Trophoblast cell (in vitro differentiated cells and primary cell): ENCODE results near the gene GLIS1.

Source experiments
- DNase-seq, 2 donors: peaks; one replicate each; pipeline ENCODE4 v3.0.0-alpha.2; 2016
- H2AFZ ChIP-seq: 2 replicates; pipeline ENCODE4 v1.6.1; 2013; ENCODE audit warnings: low read length, moderate library complexity, mild to moderate bottlenecking; ENCODE audit not compliant: insufficient read depth, poor library complexity
- H2AK5ac ChIP-seq: 2 replicates; pipeline ENCODE4 v1.6.1; 2013; ENCODE audit warnings: mild to moderate bottlenecking, low read length
- H2BK120ac ChIP-seq: 2 replicates; pipeline ENCODE4 v1.6.1; 2013; ENCODE audit warnings: low read length, mild to moderate bottlenecking, moderate library complexity; ENCODE audit not compliant: insufficient read depth, poor library complexity
- H2BK12ac ChIP-seq: 2 replicates; pipeline ENCODE4 v1.6.1; 2013; ENCODE audit warnings: mild to moderate bottlenecking, low read length, moderate library complexity
- H2BK5ac ChIP-seq: 2 replicates; pipeline ENCODE4 v1.6.1; 2013; ENCODE audit warnings: low read length, low read depth, moderate library complexity, mild to moderate bottlenecking; ENCODE audit not compliant: poor library complexity
- H3K14ac ChIP-seq: 2 replicates; pipeline ENCODE4 v1.6.1; 2013; ENCODE audit warnings: mild to moderate bottlenecking, low read length
- H3K18ac ChIP-seq: 2 replicates; pipeline ENCODE4 v1.6.1; 2013; ENCODE audit warnings: mild to moderate bottlenecking, low read length
- H3K23ac ChIP-seq: 2 replicates; pipeline ENCODE4 v1.6.1; 2013; ENCODE audit warnings: low read length
- H3K27ac ChIP-seq: 2 replicates; pipeline ENCODE4 v1.5.1; 2013; ENCODE audit warnings: low read depth, mild to moderate bottlenecking, inconsistent platforms, low read length, moderate library complexity
- H3K27me3 ChIP-seq: 2 replicates; pipeline ENCODE4 v1.6.1; 2013; ENCODE audit warnings: inconsistent platforms, mild to moderate bottlenecking, low read length, moderate library complexity; ENCODE audit not compliant: insufficient read depth
- H3K36me3 ChIP-seq, 2 experiments: 1 replicate in 1 of 2; 2 replicates in 1 of 2; pipeline ENCODE4 v1.6.1; 2013; ENCODE audit warnings: low read length in 2 of 2, mild to moderate bottlenecking in 2 of 2, moderate library complexity in 1 of 2; ENCODE audit not compliant: insufficient read depth in 2 of 2, control insufficient read depth in 1 of 2
- H3K4ac ChIP-seq: 2 replicates; pipeline ENCODE4 v1.6.1; 2013; ENCODE audit warnings: low read depth, mild to moderate bottlenecking, low read length, moderate library complexity
- H3K4me1 ChIP-seq, 2 experiments: 1 replicate in 1 of 2; 2 replicates in 1 of 2; pipeline ENCODE4 v1.6.1; 2013; ENCODE audit warnings: low read length in 2 of 2, mild to moderate bottlenecking in 2 of 2, moderate library complexity in 1 of 2; ENCODE audit not compliant: insufficient read depth in 2 of 2, control insufficient read depth in 1 of 2
- H3K4me2 ChIP-seq: 2 replicates; pipeline ENCODE4 v1.6.1; 2013; ENCODE audit warnings: inconsistent platforms, mild to moderate bottlenecking, low read length, moderate library complexity
- H3K4me3 ChIP-seq: 2 replicates; pipeline ENCODE4 v1.5.1; 2013; ENCODE audit warnings: mild to moderate bottlenecking, low read depth, low read length, inconsistent platforms
- H3K79me1 ChIP-seq: one replicate; pipeline ENCODE4 v1.6.1; 2013; ENCODE audit warnings: low read length
- H3K79me2 ChIP-seq: 2 replicates; pipeline ENCODE4 v1.6.1; 2013; ENCODE audit warnings: low read length, mild to moderate bottlenecking; ENCODE audit not compliant: control insufficient read depth, insufficient read depth, poor library complexity
- H3K9ac ChIP-seq: 2 replicates; pipeline ENCODE4 v1.6.1; 2013; ENCODE audit warnings: mild to moderate bottlenecking, low read length
- H3K9me3 ChIP-seq: 2 replicates; pipeline ENCODE4 v1.6.1; 2013; ENCODE audit warnings: low read depth, mild to moderate bottlenecking, control low read depth, inconsistent platforms, low read length; ENCODE audit not compliant: insufficient read depth
- H4K12ac ChIP-seq: 2 replicates; pipeline ENCODE4 v1.6.1; 2013; ENCODE audit warnings: low read depth, mild to moderate bottlenecking, low read length, moderate library complexity
- H4K8ac ChIP-seq: 2 replicates; pipeline ENCODE4 v1.6.1; 2013; ENCODE audit warnings: low read depth, mild to moderate bottlenecking, low read length, moderate library complexity
- H4K91ac ChIP-seq: one replicate; pipeline ENCODE4 v1.6.1; 2013; ENCODE audit warnings: low read depth, mild to moderate bottlenecking, low read length, moderate library complexity
- WGBS: extraction: QIAGEN DNeasy Blood & Tissue Kit; methylation state at CpG from one replicate; pipeline ENCODE4 v1.1.7; 2013; ENCODE audit warnings: missing lambda C conversion rate; ENCODE audit not compliant: insufficient read length, insufficient coverage; ENCODE audit errors: extremely low coverage; 5-methylcytosine and 5-hydroxymethylcytosine counted together

GLIS1 gene

GRCh38 chr1:53572815-53573173 lies 166.2 kb downstream of the GLIS1 start:
- Histone ChIP-seq H2AFZ (no peak overlapping the region), H4K8ac (no peak overlapping the region), H3K79me2 (no peaks in the 10 kb centered on the region), H3K36me3 (no peaks in the 10 kb centered on the region), H3K4me3 (no peak overlapping the region), H3K79me1 (no peaks in the 10 kb centered on the region), H2AK5ac (no peak overlapping the region), H2BK5ac (no peak overlapping the region), H3K4ac (no peak overlapping the region), H3K4me1 (peaks cover 0 to 6% of the 10 kb centered on the region in 2 experiments), H3K27ac (no peak overlapping the region), H2BK120ac (no peak overlapping the region), H3K14ac (no peak overlapping the region), H4K91ac (no peak overlapping the region), H4K12ac (no peak overlapping the region), H3K27me3 (no peaks in the 10 kb centered on the region), H3K18ac (no peak overlapping the region), H3K9ac (no peak overlapping the region), H3K9me3 (no peaks in the 10 kb centered on the region), H2BK12ac (no peak overlapping the region), H3K23ac (no peak overlapping the region), H3K4me2 (no peak overlapping the region)
- DNase-seq: peak in 1 of 2 donors; percentile 29
- WGBS: no CpG with 5 or more reads among the region's 3 CpGs

GRCh38 chr1:53572065-53572814 lies 166.7 kb downstream of the GLIS1 start:
- Histone ChIP-seq H2BK120ac (no peak overlapping the region), H3K18ac (no peak overlapping the region), H4K91ac (no peak overlapping the region)

DNA sequence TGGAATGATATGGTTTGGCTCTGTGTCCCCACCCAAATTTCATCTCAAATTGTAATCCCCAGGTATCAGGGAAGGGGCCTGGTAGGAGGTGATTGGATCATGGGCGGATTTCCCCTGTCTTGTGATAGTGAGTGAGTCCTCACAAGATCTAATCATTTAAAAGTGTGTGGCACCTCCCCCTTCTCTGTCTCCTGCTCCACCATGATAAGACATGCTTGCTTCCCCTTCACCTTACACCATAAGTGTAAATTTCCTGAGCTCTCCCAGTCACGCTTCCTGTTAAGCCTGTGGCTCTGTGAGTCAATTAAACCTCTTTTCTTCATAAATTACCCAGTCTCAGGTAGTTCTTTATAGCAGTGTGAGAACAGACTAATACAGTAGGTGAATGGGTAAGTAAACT lies 170.4 kb downstream of the GLIS1 start:
- H3K4me1 ChIP-seq: peaks cover 0 to 6% of the 10 kb centered on the region in 2 experiments
- no peak overlapping the region for H3K27ac ChIP-seq
- no peak overlapping the region for H2BK12ac ChIP-seq
- no peak overlapping the region for H2AK5ac ChIP-seq
- H3K36me3 ChIP-seq: no peaks in the 10 kb centered on the region
- no peak overlapping the region for H4K8ac ChIP-seq
- H3K4me2 ChIP-seq: no peak overlapping the region
- WGBS: no CpG with 5 or more reads among the region's 2 CpGs
- no peaks in the 10 kb centered on the region for H3K79me1 ChIP-seq
- H3K27me3 ChIP-seq: no peaks in the 10 kb centered on the region
- H2BK120ac ChIP-seq: no peak overlapping the region
- H2AFZ ChIP-seq: no peak overlapping the region
- DNase-seq: no peak
- H3K23ac ChIP-seq: no peak overlapping the region
- no peak overlapping the region for H4K12ac ChIP-seq
- H3K14ac ChIP-seq: no peak overlapping the region
- no peak overlapping the region for H3K4ac ChIP-seq
- no peaks in the 10 kb centered on the region for H3K9me3 ChIP-seq
- no peak overlapping the region for H3K9ac ChIP-seq
- no peak overlapping the region for H4K91ac ChIP-seq
- no peak overlapping the region for H2BK5ac ChIP-seq
- H3K18ac ChIP-seq: no peak overlapping the region
- H3K4me3 ChIP-seq: no peak overlapping the region
- no peaks in the 10 kb centered on the region for H3K79me2 ChIP-seq

More at GRCh38 chr1:53572065-53572814, 166.7 kb downstream of the GLIS1 start:
- WGBS: no CpG with 5 or more reads among the region's 4 CpGs
- no peaks in the 10 kb centered on the region for H3K79me1 ChIP-seq
- H2AFZ ChIP-seq: no peak overlapping the region
- no peak overlapping the region for H3K14ac ChIP-seq
- H3K4me3 ChIP-seq: no peak overlapping the region
- H3K23ac ChIP-seq: no peak overlapping the region
- no peaks in the 10 kb centered on the region for H3K27me3 ChIP-seq
- H2AK5ac ChIP-seq: no peak overlapping the region
- H4K8ac ChIP-seq: no peak overlapping the region
- H2BK12ac ChIP-seq: no peak overlapping the region
- H2BK5ac ChIP-seq: no peak overlapping the region
- H3K4me2 ChIP-seq: no peak overlapping the region
- no peaks in the 10 kb centered on the region for H3K36me3 ChIP-seq
- DNase-seq: no peak
- no peak overlapping the region for H4K12ac ChIP-seq
- H3K4me1 ChIP-seq: peaks cover 0 to 6% of the 10 kb centered on the region in 2 experiments
- no peaks in the 10 kb centered on the region for H3K79me2 ChIP-seq
- H3K27ac ChIP-seq: no peak overlapping the region
- H3K9me3 ChIP-seq: no peaks in the 10 kb centered on the region
- no peak overlapping the region for H3K9ac ChIP-seq
- H3K4ac ChIP-seq: no peak overlapping the region

- no peaks in the 10 kb centered on the region for H3K79me2 ChIP-seq
- WGBS: no CpG with 5 or more reads among the region's 3 CpGs
- DNase-seq: no peak
- no peak overlapping the region for H3K4me2 ChIP-seq
- H3K36me3 ChIP-seq: no peaks in the 10 kb centered on the region
- H2AFZ ChIP-seq: no peak overlapping the region
- H2BK120ac ChIP-seq: no peak overlapping the region
- H3K27ac ChIP-seq: no peak overlapping the region
- H3K4me1 ChIP-seq: peaks cover 0 to 6% of the 10 kb centered on the region in 2 experiments
- H3K27me3 ChIP-seq: no peaks in the 10 kb centered on the region
- H4K8ac ChIP-seq: no peak overlapping the region
- no peak overlapping the region for H4K12ac ChIP-seq
- H3K18ac ChIP-seq: no peak overlapping the region
- H3K79me1 ChIP-seq: no peaks in the 10 kb centered on the region
- no peak overlapping the region for H2BK5ac ChIP-seq
- H2BK12ac ChIP-seq: no peak overlapping the region
- no peak overlapping the region for H2AK5ac ChIP-seq
- no peak overlapping the region for H3K23ac ChIP-seq
- no peak overlapping the region for H3K4ac ChIP-seq
- H4K91ac ChIP-seq: no peak overlapping the region
- no peaks in the 10 kb centered on the region for H3K9me3 ChIP-seq
- no peak overlapping the region for H3K4me3 ChIP-seq
- no peak overlapping the region for H3K14ac ChIP-seq
- no peak overlapping the region for H3K9ac ChIP-seq
These were observed 171.1 kb downstream of the GLIS1 start for GRCh38 chr1:53567851-53568250.
